Measurements from ENCODE around the gene XXYLT1.

GRCh38 chr3:195142519-195142918 lies 128.4 kb downstream of the XXYLT1 start:
- no peak for TF ChIP-seq CTCF (IDR thresholded peaks at IDR 0.05 in 2 of 3, conservative IDR thresholded peaks at IDR 0.05 in 1 of 3; ENCODE audit: control insufficient read depth in 2 of 3, extremely low read depth in 1 of 3, insufficient read depth in 1 of 3, low read depth in 3 of 3, low read length in 3 of 3)
- TF ChIP-seq RAD21 (IDR thresholded peaks at IDR 0.05; ENCODE audit: insufficient read depth, low read depth, low read length), result no peak
- no peak for TF ChIP-seq HCFC1 (IDR thresholded peaks at IDR 0.05; ENCODE audit: low read length)
- TF ChIP-seq SREBF1 (IDR thresholded peaks at IDR 0.05; ENCODE audit: low read length), result no peak
- no peak for TF ChIP-seq GABPA (IDR thresholded peaks at IDR 0.05; ENCODE audit: low read depth)
- no peak for TF ChIP-seq ATF7 (IDR thresholded peaks at IDR 0.05; ENCODE audit: low read depth)
- no peak for TF ChIP-seq TAF1 (IDR thresholded peaks at IDR 0.05; ENCODE audit: borderline replicate concordance, low read depth, low read length)
- no peak for TF ChIP-seq EP300 (IDR thresholded peaks at IDR 0.05; ENCODE audit: borderline replicate concordance in 1 of 2, control insufficient read depth in 1 of 2, low read depth in 2 of 2, low read length in 2 of 2)
- no peak for TF ChIP-seq MEF2B (IDR thresholded peaks at IDR 0.05; ENCODE audit: partially characterized antibody, poor library complexity, severe bottlenecking)
- no peak for TF ChIP-seq EZH2 (IDR thresholded peaks at IDR 0.05; ENCODE audit: borderline replicate concordance, control insufficient read depth, low read depth, low read length)
- no peak for TF ChIP-seq POLR2A (IDR thresholded peaks at IDR 0.05; ENCODE audit: low read depth, low read length)
- TF ChIP-seq MAX (IDR thresholded peaks at IDR 0.05; ENCODE audit: low read depth, low read length), result no peak
- no peak for TF ChIP-seq ELK1 (IDR thresholded peaks at IDR 0.05; ENCODE audit: low read depth, low read length)
- no peak for TF ChIP-seq HDAC2 (IDR thresholded peaks at IDR 0.05)
